ENCODE data around the gene SLX9.

DNA sequence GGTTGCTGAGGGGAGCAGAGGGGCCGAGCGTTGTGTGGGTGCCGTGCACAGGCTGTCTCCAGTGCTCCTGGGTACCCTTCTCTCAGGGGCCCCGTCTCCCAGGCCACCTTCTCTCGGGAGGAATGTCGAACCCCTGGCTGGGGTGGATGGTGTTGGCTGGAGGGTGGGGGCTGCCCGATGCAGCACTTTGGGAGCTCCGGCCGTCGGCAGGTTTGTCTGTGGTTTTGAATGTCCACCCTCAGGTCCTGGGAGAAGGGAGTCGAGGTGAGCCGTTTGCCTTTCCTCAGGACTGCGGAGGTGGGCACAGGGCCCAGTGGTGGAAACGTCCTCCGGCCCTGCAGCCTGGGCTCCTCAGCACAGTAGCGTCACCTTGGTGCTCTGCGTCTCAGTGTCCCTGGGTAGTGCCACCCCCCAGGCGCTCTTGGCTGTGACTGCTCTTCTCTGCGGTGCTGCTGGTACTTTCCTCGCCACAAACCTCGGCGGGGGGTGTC is 14.5 kb downstream of the SLX9 start:
- TF ChIP-seq, protein P1, sequence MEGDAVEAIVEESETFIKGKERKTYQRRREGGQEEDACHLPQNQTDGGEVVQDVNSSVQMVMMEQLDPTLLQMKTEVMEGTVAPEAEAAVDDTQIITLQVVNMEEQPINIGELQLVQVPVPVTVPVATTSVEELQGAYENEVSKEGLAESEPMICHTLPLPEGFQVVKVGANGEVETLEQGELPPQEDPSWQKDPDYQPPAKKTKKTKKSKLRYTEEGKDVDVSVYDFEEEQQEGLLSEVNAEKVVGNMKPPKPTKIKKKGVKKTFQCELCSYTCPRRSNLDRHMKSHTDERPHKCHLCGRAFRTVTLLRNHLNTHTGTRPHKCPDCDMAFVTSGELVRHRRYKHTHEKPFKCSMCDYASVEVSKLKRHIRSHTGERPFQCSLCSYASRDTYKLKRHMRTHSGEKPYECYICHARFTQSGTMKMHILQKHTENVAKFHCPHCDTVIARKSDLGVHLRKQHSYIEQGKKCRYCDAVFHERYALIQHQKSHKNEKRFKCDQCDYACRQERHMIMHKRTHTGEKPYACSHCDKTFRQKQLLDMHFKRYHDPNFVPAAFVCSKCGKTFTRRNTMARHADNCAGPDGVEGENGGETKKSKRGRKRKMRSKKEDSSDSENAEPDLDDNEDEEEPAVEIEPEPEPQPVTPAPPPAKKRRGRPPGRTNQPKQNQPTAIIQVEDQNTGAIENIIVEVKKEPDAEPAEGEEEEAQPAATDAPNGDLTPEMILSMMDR (IDR thresholded peaks at IDR 0.05), result no peak
- TF ChIP-seq POLR2A (IDR thresholded peaks at IDR 0.05), result no peak
- TF ChIP-seq EP300 (IDR thresholded peaks at IDR 0.05), result no peak
